Dermis lymphatic vessel endothelial cell (primary cell): ENCODE measurements around the gene HIGD1B. TPM values are rescaled to one million over a fixed set of nuclear protein-coding genes. Genes with fewer than 3 reads are reported as not detected.

ENCODE experiments used
- total RNA-seq: library from RNA; depleted of rRNA; stranded (reverse); fragments of >200 nt; gene quantifications from 2 replicates; pipeline ENCODE4 v1.2.1, GENCODE V29; 2014

HIGD1B gene
- not detected in 2 replicates for total RNA-seq

GRCh38 chr17:44847586-44847985, at the start of gene HIGD1B:
HIGD1B (plus strand) TSS chr17:44847883; CDS start chr17:44848153, 270 bp downstream.

GRCh38 chr17:44829523-44830358, 17.9 kb upstream of the HIGD1B start, which contains the start of gene GJC1:
GJC1 (minus strand) TSS chr17:44830287; CDS start chr17:44805817, 24,470 bp downstream.

GRCh38 chr17:44899074-44899782, 51.5 kb downstream of the HIGD1B start, which contains the start of gene EFTUD2:
EFTUD2 (minus strand) TSS chr17:44899445; CDS start chr17:44894521, 4,924 bp downstream.

Other genes starting within 250 kb of the HIGD1B start
- gene MEIOC, start 191.4 kb upstream of the HIGD1B start, total RNA-seq = not detected in 2 replicates
- gene CCDC43, start 158.1 kb upstream of the HIGD1B start, total RNA-seq = 31.1 and 35.2 TPM in 2 replicates
- 0.98 and 1.7 TPM in 2 replicates for gene DBF4B, start 139.2 kb upstream of the HIGD1B start, total RNA-seq
- under 0.01 TPM in 1 of 2 replicates, not detected in the other for gene ADAM11, start 88.9 kb upstream of the HIGD1B start, total RNA-seq
- 2.9 and 4.6 TPM in 2 replicates for gene GJC1, start 17.6 kb upstream of the HIGD1B start, total RNA-seq
- gene EFTUD2, start 51.6 kb downstream of the HIGD1B start, total RNA-seq = 112 and 155 TPM in 2 replicates
- gene GFAP, start 67.6 kb downstream of the HIGD1B start, total RNA-seq = not detected in 2 replicates
- 0.33 and 0.34 TPM in 2 replicates for gene KIF18B, start 99.9 kb downstream of the HIGD1B start, total RNA-seq
- not detected in 2 replicates for gene C1QL1, start 120.4 kb downstream of the HIGD1B start, total RNA-seq
- 18.6 and 26.2 TPM in 2 replicates for gene DCAKD, start 203.7 kb downstream of the HIGD1B start, total RNA-seq
- 43.7 and 60.3 TPM in 2 replicates for gene NMT1, start 213.4 kb downstream of the HIGD1B start, total RNA-seq